Tibial nerve (tissue), 4 donors: ENCODE measurements around the gene PTDSS2. TPM values are rescaled to one million over a fixed set of nuclear protein-coding genes. Genes with fewer than 3 reads are reported as not detected.

ENCODE experiments used
- DNase-seq, 2 donors: peaks; one replicate each; pipeline ENCODE4 v3.0.0-alpha.2; 2019; ENCODE audit warnings: low spot score in 2 of 2
- H3K27ac ChIP-seq, 4 donors: fragments of 200-600 bp; sonication (generic) in 3 of 4; one replicate each; pipeline ENCODE4 v1.5.1; 2017 to 2019; ENCODE audit warnings: mild to moderate bottlenecking in 1 of 4
- H3K27me3 ChIP-seq, 2 donors: fragments of 200-600 bp; sonication (generic) in 1 of 2; one replicate each; pipeline versions ENCODE4 v1.5.1 to v1.6.0; 2017 to 2019
- H3K36me3 ChIP-seq, 3 donors: fragments of 200-600 bp; sonication (generic); one replicate each; pipeline ENCODE4 v1.5.1; 2018 to 2019
- H3K4me1 ChIP-seq, 4 donors: fragments of 200-600 bp; sonication (generic) in 3 of 4; one replicate each; pipeline ENCODE4 v1.5.1; 2017 to 2019
- H3K4me3 ChIP-seq, 4 donors: fragments of 200-600 bp; sonication (generic) in 3 of 4; one replicate each; pipeline ENCODE4 v1.5.1; 2017 to 2019; ENCODE audit warnings: mild to moderate bottlenecking in 1 of 4, moderate library complexity in 1 of 4
- H3K9me3 ChIP-seq, 4 donors: fragments of 200-600 bp; sonication (generic) in 3 of 4; one replicate each; pipeline ENCODE4 v1.5.1; 2017 to 2019
- CTCF ChIP-seq, 5 experiments: fragments of 200-600 bp in 3 of 5; fragments of 450-650 bp in 2 of 5; sonication (generic) in 3 of 5; IDR thresholded peaks; one replicate each; pipeline ENCODE4 v1.5.1; 2016 to 2019; ENCODE audit warnings: antibody characterized with exemption in 5 of 5, mild to moderate bottlenecking in 3 of 5, moderate library complexity in 2 of 5
- EP300 ChIP-seq, 2 donors: sonication (generic); formaldehyde crosslinking; IDR thresholded peaks; one replicate each; pipeline ENCODE4 v1.6.1; 2017; ENCODE audit warnings: antibody characterized with exemption in 2 of 2, mild to moderate bottlenecking in 1 of 2
- POLR2A ChIP-seq, 2 donors: fragments of 450-650 bp; IDR thresholded peaks; one replicate each; pipeline ENCODE4 v1.6.1; 2017; ENCODE audit warnings: antibody characterized with exemption in 2 of 2, mild to moderate bottlenecking in 2 of 2, moderate library complexity in 2 of 2
- WGBS, 2 donors: methylation state at CpG; one replicate each; pipeline ENCODE4 v1.1.5; 2018; 5-methylcytosine and 5-hydroxymethylcytosine counted together
- total RNA-seq, 4 donors: library from RNA; depleted of rRNA; stranded (reverse); fragments of >200 nt; gene quantifications; one replicate each; pipeline ENCODE4 v1.1.0, GENCODE V29; 2016

The PTDSS2 gene
- total RNA-seq, 4 donors from 2014 or later: 54.2 to 100 (median 63.9) TPM

GRCh38 chr11:504053-504993 lies 54.2 kb downstream of the PTDSS2 start:
- Histone ChIP-seq H3K4me1 (peaks cover 0 to 60% (median 44%) of the 10 kb centered on the region in 4 donors), H3K9me3 (no peaks in the 10 kb centered on the region), H3K4me3 (peak overlapping the region; percentile 30 to 75 (median 41)), H3K36me3 (peaks cover 0 to 37% (median 13%) of the 10 kb centered on the region in 3 donors), H3K27me3 (no peaks in the 10 kb centered on the region), H3K27ac (peak overlapping the region; percentile 97 to 99 (median 98))
- no peak for TF ChIP-seq POLR2A (IDR thresholded peaks at IDR 0.05)
- no peak for TF ChIP-seq CTCF (IDR thresholded peaks at IDR 0.05)
- TF ChIP-seq EP300 (IDR thresholded peaks at IDR 0.05): peak in 1 of 2 donors; percentile 31
- 4 to 7% methylated on average over 47 to 60 of the region's 72 CpGs for WGBS, 2 donors
- peak in 1 of 2 donors; percentile 48 for DNase-seq

- Histone ChIP-seq H3K4me1 (peaks cover 0 to 60% (median 44%) of the 10 kb centered on the region in 4 donors), H3K36me3 (peaks cover 0 to 35% (median 7%) of the 10 kb centered on the region in 3 donors), H3K27me3 (no peaks in the 10 kb centered on the region), H3K9me3 (no peaks in the 10 kb centered on the region), H3K27ac (peak overlapping the region; percentile 97 to 99 (median 98)), H3K4me3 (peak overlapping the region in 3 of 4 donors; percentile 30 to 75 (median 46))
- DNase-seq: no peak
- TF ChIP-seq POLR2A (IDR thresholded peaks at IDR 0.05): no peak
- no peak for TF ChIP-seq EP300 (IDR thresholded peaks at IDR 0.05)
- TF ChIP-seq CTCF (IDR thresholded peaks at IDR 0.05): no peak
- 56 to 61% methylated on average over 7 of the region's 7 CpGs for WGBS, 2 donors
Measured at GRCh38 chr11:504994-505344, 54.9 kb downstream of the PTDSS2 start.

GRCh38 chr11:506238-506994 lies 56.3 kb downstream of the PTDSS2 start:
- Histone ChIP-seq H3K4me1 (peaks cover 0 to 59% (median 44%) of the 10 kb centered on the region in 4 donors), H3K9me3 (no peaks in the 10 kb centered on the region), H3K27me3 (no peaks in the 10 kb centered on the region), H3K4me3 (peak overlapping the region; percentile 75 to 95 (median 88)), H3K27ac (peak overlapping the region; percentile 97 to 99 (median 98)), H3K36me3 (peaks cover 0 to 35% (median 0%) of the 10 kb centered on the region in 3 donors)
- TF ChIP-seq POLR2A (IDR thresholded peaks at IDR 0.05) (peak; percentile 72 to 81), CTCF (IDR thresholded peaks at IDR 0.05) (peak in 2 of 5 experiments; percentile 55 to 64), EP300 (IDR thresholded peaks at IDR 0.05) (peak; percentile 81 to 95)
- peak; percentile 88 to 92 for DNase-seq
- WGBS, 2 donors: 1% methylated on average over 23 to 25 of the region's 71 CpGs

GRCh38 chr11:506995-507726 lies 57.1 kb downstream of the PTDSS2 start, which contains the start of gene RNH1:
RNH1 (minus strand) TSS chr11:507242; CDS start chr11:502162, 5,080 bp downstream.
- H3K9me3 ChIP-seq: no peaks in the 10 kb centered on the region
- WGBS, 2 donors: 0 to 1% methylated on average over 37 to 64 of the region's 93 CpGs
- H3K36me3 ChIP-seq: peaks cover 0 to 35% (median 0%) of the 10 kb centered on the region in 3 donors
- peak; percentile 98 for DNase-seq
- H3K4me1 ChIP-seq: peaks cover 0 to 52% (median 44%) of the 10 kb centered on the region in 4 donors
- no peak for TF ChIP-seq CTCF (IDR thresholded peaks at IDR 0.05)
- TF ChIP-seq EP300 (IDR thresholded peaks at IDR 0.05): peak in 1 of 2 donors; percentile 73
- peak in 1 of 2 donors; percentile 66 for TF ChIP-seq POLR2A (IDR thresholded peaks at IDR 0.05)
- no peaks in the 10 kb centered on the region for H3K27me3 ChIP-seq
- peak within 1 kb of the TSS; percentile 75 to 95 (median 88) for H3K4me3 ChIP-seq
- H3K27ac ChIP-seq: peak within 1 kb of the TSS; percentile 97 to 99 (median 98)
